ENCODE data around the gene TM4SF4.

TM4SF4 gene

GRCh38 chr3:149448331-149448831, 26.1 kb upstream of the TM4SF4 start:
- Histone ChIP-seq H3K27me3 (ENCODE audit: insufficient read depth, poor library complexity, severe bottlenecking) (no peaks in the 10 kb centered on the region), H3K27ac (ENCODE audit: poor library complexity, severe bottlenecking) (peak overlapping the region; percentile 36), H3K36me3 (ENCODE audit: low read depth) (no peaks in the 10 kb centered on the region), H3K4me3 (ENCODE audit: severe bottlenecking) (no peak overlapping the region), H3K4me1 (ENCODE audit: insufficient read depth, poor library complexity, severe bottlenecking) (peaks cover 13% of the 10 kb centered on the region), H3K9me3 (ENCODE audit: severe bottlenecking) (peaks cover 2% of the 10 kb centered on the region)
- TF ChIP-seq CTCF (IDR thresholded peaks at IDR 0.05; ENCODE audit: poor library complexity, severe bottlenecking): no peak
- peak; percentile 80 for ATAC-seq (ENCODE audit: low read depth)
- DNase-seq (ENCODE audit: low spot score): no peak

- Histone ChIP-seq H3K27ac (ENCODE audit: poor library complexity, severe bottlenecking) (peak overlapping the region; percentile 36), H3K36me3 (ENCODE audit: low read depth) (no peaks in the 10 kb centered on the region), H3K9me3 (ENCODE audit: severe bottlenecking) (peaks cover 2% of the 10 kb centered on the region), H3K27me3 (ENCODE audit: insufficient read depth, poor library complexity, severe bottlenecking) (no peaks in the 10 kb centered on the region), H3K4me3 (ENCODE audit: severe bottlenecking) (no peak overlapping the region), H3K4me1 (ENCODE audit: insufficient read depth, poor library complexity, severe bottlenecking) (peaks cover 13% of the 10 kb centered on the region)
- ATAC-seq (ENCODE audit: low read depth) (no peak), DNase-seq (ENCODE audit: low spot score) (no peak)
- TF ChIP-seq CTCF (IDR thresholded peaks at IDR 0.05; ENCODE audit: poor library complexity, severe bottlenecking): no peak
Measured at GRCh38 chr3:149449182-149449581, 25.3 kb upstream of the TM4SF4 start.

- Histone ChIP-seq H3K4me1 (ENCODE audit: insufficient read depth, poor library complexity, severe bottlenecking) (peaks cover 13% of the 10 kb centered on the region), H3K4me3 (ENCODE audit: severe bottlenecking) (no peak overlapping the region), H3K27me3 (ENCODE audit: insufficient read depth, poor library complexity, severe bottlenecking) (no peaks in the 10 kb centered on the region), H3K9me3 (ENCODE audit: severe bottlenecking) (peaks cover 2% of the 10 kb centered on the region), H3K36me3 (ENCODE audit: low read depth) (no peaks in the 10 kb centered on the region), H3K27ac (ENCODE audit: poor library complexity, severe bottlenecking) (no peak overlapping the region)
- no peak for DNase-seq (ENCODE audit: low spot score)
- no peak for TF ChIP-seq CTCF (IDR thresholded peaks at IDR 0.05; ENCODE audit: poor library complexity, severe bottlenecking)
- no peak for ATAC-seq (ENCODE audit: low read depth)
Measured at GRCh38 chr3:149449799-149450198, 24.7 kb upstream of the TM4SF4 start.

GRCh38 chr3:149450281-149450680, 24.2 kb upstream of the TM4SF4 start:
- DNase-seq (ENCODE audit: low spot score): no peak
- Histone ChIP-seq H3K36me3 (ENCODE audit: low read depth) (no peaks in the 10 kb centered on the region), H3K9me3 (ENCODE audit: severe bottlenecking) (peaks cover 2% of the 10 kb centered on the region), H3K27me3 (ENCODE audit: insufficient read depth, poor library complexity, severe bottlenecking) (no peaks in the 10 kb centered on the region), H3K4me3 (ENCODE audit: severe bottlenecking) (no peak overlapping the region), H3K27ac (ENCODE audit: poor library complexity, severe bottlenecking) (no peak overlapping the region), H3K4me1 (ENCODE audit: insufficient read depth, poor library complexity, severe bottlenecking) (peaks cover 13% of the 10 kb centered on the region)
- TF ChIP-seq CTCF (IDR thresholded peaks at IDR 0.05; ENCODE audit: poor library complexity, severe bottlenecking): no peak
- ATAC-seq (ENCODE audit: low read depth): no peak

GRCh38 chr3:149452036-149452435, 22.5 kb upstream of the TM4SF4 start:
- DNase-seq (ENCODE audit: low spot score): no peak
- no peak for TF ChIP-seq CTCF (IDR thresholded peaks at IDR 0.05; ENCODE audit: poor library complexity, severe bottlenecking)
- no peak overlapping the region for H3K4me3 ChIP-seq (ENCODE audit: severe bottlenecking)
- no peak for ATAC-seq (ENCODE audit: low read depth)
- H3K27ac ChIP-seq (ENCODE audit: poor library complexity, severe bottlenecking): no peak overlapping the region
- H3K27me3 ChIP-seq (ENCODE audit: insufficient read depth, poor library complexity, severe bottlenecking): no peaks in the 10 kb centered on the region
- peaks cover 2% of the 10 kb centered on the region for H3K9me3 ChIP-seq (ENCODE audit: severe bottlenecking)
- H3K4me1 ChIP-seq (ENCODE audit: insufficient read depth, poor library complexity, severe bottlenecking): peaks cover 13% of the 10 kb centered on the region
- H3K36me3 ChIP-seq (ENCODE audit: low read depth): no peaks in the 10 kb centered on the region

Data from RWPE2 (cell line).